HG03354 (cell line): ENCODE data around the gene SPG7.
"Not testable (repeated sequence)": the region's sequence is repeated elsewhere in the genome, so short reads cannot be mapped to it uniquely, and the experiment has no call there.

ENCODE experiments used
- ATAC-seq: cut with Tn5 transposase; IDR thresholded peaks from one replicate; pipeline ENCODE4 v1.9.1; 2021; ENCODE audit warnings: mild to moderate bottlenecking; ENCODE audit not compliant: unreplicated experiment, poor library complexity, severe bottlenecking

The SPG7 gene

DNA sequence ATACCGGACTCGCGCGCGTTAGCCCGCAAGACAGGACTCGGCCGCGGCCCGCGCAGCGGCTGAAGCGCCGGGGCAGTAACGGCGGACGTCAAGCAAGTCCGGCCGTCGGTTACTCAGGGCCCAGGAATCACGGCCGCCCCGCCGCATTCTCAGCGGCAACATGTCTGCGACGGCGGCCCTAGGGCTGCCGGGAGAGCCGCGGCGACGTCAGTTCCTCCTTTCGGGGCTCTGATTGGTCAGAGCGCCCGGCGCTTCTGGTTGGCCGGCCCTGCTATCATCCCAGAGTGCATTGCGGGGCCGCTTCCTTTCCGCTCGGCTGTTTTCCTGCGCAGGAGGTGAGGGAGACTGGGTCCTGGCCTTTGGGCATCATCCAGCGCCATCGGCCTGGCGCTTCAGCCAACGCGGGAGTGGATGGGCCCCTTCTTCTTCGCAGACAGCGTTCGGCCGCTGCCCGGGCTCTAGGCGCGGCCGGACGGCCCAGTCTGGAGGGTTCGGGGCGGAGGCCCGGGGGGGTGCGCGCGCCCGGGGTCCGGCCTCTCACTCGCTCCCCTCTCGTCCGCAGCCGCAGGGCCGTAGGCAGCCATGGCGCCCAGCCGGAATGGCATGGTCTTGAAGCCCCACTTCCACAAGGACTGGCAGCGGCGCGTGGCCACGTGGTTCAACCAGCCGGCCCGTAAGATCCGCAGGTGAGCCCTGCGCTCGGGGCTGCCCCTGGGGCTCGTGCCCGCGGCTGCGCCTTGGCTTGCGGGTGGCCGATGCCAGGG, 52.4 kb downstream of the SPG7 start, which contains the start of gene RPL13:
TSS of gene RPL13 (plus strand) at position 305 of the 764 bp plus-strand sequence. CDS start at position 583, 278 bp downstream.
- ATAC-seq = peak; percentile 89

GRCh38 chr16:89561142-89561883, 53.1 kb downstream of the SPG7 start:
- ATAC-seq = no peak

DNA sequence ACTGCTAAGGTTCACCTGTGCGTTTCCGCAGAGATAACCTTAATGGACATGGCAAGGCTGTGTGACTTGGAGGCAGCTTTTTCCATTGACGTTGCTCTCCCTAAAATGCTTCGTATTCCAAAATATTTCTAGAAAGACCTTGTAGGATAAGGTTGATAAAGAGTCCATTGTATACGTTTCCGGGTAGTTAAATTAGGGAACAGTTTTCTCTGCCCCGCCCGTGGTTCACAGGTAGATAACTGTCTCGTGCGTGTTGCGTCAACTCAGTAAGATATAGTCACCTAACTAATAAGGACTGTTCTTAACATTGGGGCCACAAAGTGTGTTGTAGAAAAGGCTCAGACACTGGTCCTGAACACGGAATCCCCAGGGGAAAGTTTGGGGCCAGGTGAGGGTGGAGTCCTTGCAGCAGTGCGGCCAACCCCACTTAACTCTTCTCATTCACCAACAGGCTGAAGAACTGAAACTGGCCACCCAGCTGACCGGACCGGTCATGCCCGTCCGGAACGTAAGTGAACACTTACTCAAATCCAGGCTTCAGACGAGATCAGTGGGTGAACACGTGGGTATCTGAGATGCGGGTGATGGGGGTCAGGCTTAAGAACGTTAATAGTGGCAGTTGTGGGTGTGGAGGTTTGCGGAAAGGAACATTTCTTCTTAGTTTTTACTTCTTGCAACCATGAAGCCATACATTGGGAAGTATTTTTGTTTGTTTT, 53.8 kb downstream of the SPG7 start:
- ATAC-seq = no peak

DNA sequence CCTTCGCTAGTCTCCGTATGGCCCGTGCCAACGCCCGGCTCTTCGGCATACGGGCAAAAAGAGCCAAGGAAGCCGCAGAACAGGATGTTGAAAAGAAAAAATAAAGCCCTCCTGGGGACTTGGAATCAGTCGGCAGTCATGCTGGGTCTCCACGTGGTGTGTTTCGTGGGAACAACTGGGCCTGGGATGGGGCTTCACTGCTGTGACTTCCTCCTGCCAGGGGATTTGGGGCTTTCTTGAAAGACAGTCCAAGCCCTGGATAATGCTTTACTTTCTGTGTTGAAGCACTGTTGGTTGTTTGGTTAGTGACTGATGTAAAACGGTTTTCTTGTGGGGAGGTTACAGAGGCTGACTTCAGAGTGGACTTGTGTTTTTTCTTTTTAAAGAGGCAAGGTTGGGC, 54.7 kb downstream of the SPG7 start:
- no peak for ATAC-seq

DNA sequence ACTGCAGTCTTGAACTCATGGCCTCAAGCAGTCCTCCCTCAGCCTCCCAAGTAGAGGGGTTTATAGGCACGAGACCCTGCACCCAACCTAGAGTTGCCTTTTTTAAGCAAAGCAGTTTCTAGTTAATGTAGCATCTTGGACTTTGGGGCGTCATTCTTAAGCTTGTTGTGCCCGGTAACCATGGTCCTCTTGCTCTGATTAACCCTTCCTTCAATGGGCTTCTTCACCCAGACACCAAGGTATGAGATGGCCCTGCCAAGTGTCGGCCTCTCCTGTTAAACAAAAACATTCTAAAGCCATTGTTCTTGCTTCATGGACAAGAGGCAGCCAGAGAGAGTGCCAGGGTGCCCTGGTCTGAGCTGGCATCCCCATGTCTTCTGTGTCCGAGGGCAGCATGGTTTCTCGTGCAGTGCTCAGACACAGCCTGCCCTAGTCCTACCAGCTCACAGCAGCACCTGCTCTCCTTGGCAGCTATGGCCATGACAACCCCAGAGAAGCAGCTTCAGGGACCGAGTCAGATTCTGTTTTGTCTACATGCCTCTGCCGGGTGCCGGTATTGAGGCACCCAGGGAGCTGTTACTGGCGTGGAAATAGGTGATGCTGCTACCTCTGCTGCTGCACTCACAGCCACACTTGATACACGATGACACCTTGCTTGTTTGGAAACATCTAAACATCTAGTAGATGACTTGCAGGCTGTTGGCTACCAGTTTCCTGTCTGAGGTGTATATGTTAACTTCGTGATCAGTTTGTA, 55.6 kb downstream of the SPG7 start:
- no peak for ATAC-seq

GRCh38 chr16:89564476-89565255, 56.5 kb downstream of the SPG7 start:
- ATAC-seq = no peak

DNA sequence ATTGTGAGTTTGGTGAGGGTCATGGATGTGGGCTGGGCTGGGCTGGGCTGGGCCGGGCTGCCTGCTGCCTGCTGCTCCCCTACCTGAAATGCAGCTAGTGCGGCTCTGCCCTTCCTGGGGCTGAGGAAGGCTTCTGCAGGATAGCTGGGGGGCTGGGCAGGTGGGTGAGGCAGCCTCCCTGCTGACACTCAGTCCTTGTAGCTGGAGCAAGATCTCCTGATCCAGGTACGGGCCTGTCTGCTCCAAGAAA, 57.0 kb downstream of the SPG7 start:
- ATAC-seq = no peak

DNA sequence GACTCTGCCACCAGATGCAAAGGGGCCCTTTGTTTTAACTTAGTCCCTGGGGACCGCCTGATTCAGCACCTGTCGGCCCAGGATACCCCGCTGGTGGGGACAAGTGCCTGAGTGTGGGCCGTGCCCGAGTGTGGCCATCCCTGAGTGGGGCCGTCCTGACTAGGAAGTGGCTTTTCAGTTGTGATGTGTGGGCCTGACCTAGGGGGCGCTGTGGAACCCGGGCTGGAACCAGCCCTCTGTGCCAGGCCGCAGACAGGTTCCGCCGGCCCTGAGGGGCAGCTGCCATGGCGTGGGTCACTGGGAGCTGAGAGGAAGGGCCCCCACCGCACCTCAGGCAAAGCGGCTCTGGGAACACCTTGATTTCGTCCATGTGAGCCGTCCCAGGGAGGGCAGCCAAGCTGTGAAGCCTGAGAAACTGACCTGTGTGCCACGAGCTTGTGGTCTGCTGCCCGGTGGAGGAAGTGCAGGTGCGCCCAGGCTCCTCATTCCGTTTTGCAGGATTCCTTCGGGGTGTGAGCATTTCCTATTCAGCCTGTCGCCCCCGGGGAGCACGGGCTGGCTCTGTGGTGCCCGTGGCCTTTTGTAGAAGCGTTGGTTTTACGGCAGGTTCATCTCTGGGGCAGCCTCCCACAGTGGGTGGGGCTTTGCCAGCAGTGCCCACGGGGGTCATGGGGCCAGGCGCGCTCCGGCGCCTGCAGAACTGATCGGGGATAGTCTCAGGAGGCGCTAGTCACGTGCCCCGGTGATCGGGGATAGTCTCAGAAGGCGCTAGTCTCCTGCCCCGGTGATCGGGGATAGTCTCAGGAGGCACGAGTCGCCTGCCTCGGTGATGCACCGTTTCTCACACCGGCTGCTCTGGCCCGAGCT, 57.5 kb downstream of the SPG7 start:
- ATAC-seq = no peak

DNA sequence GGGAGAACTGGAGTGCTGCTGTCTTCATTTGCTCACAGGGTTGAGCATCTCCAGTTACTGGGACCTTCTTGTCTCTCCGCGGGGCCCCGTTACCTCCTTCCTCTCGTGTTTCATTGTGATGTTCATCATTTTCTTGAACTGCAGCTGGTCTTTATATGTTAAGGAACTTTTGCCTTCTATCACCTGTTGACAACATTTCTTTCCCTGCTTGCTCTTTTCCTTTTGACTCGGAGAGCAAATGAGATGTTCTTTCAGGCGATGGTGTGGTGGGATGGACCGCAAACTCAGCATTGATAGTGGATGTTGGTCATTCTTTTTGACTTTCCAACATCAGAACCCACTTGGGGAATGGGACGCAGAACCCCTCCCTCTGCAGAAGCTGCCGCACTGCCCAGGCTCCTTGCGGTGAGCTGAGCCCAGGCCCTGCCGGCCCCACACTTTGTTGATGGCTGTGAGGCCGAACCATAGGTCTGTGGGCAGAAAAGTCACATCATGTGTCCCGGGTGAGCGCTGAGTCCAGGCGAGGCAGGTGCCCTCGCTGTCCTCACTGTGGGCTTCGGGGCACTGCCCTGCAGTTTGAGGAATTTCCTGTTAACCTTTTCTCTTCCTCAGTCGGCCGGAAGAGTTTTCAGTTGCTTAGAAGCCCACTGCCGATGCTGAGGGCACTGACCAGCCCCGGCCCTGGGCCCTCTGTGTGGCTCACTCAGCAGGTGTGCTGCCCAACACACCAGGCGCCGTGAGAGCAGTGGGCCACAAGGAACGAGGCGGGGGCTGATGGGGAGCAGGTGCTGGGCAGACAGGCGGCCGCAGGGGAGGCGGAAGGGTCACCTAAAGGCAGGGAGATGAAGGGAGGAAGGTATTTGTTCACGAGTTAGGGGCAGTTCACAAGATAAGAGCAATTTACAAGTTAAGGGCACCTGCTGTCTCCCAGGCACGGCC, 59.7 kb downstream of the SPG7 start:
- no peak for ATAC-seq

DNA sequence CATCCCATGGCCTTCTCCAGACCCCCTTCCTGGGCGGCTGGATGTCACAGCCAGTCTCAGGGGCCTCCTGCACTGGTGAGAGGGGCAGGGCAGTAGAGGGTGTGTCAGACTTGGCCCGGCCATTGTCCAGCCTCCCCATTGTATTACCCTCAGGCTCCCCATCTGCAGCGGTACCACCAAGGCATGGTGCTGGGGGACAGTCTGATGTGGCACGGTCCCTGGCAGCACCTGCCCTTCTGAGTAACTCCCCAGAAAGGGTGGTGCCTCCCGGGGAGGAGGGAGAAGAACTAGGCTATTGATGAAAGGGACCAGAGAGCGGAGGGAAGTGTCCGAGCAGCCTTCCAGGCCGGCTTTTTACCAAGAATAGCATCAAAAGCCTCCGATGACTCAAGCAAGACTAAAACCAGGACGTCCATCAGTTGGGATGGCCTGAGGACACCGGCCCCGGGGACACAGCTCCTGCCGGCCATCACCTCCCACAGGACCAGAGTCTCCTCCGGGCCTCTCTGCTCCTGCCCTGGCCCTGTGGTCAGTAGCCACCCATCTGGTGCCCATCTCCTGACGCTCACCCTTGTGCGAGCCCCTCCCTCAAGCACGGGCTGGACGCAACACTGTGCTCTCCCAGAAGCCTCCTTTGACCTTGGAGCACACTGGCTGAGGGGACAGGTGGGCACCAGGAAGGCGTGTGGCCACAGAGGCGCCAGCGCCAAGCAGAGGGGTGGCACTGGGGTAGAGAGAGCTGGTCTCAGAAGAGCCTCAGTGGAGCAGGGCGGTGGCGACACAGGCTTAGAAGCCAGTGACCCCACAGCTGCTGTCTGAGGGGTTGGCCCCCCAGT, 61.5 kb downstream of the SPG7 start:
- ATAC-seq = no peak

DNA sequence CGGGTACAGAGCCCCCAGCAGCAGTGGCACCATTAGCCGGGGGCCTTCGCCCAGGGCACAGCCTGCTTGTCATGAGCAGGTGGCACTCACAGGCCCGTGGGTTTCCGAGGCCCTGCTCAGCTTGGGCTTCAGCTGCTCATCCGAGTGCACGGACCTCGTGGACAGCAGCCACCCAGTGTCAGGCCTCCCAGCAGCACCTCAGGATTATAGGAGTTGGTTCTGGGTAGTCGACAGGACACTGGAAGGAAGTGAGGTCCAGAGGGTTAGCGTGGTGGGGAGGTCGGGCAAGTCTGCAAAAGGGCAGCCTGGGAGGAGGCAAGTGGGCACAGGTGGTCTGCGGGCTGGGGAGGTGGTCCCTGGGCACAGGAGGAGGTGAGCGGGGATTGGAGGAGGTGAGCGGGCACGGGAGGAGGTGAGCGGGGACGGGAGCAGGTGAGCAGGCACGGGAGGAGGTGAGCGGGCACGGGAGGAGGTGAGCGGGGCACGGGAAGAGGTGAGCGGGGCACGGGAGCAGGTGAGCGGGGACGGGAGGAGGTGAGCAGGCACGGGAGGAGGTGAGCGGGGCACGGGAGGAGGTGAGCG, 62.2 kb downstream of the SPG7 start:
- no peak for ATAC-seq

GRCh38 chr16:89570983-89571598, 62.9 kb downstream of the SPG7 start:
- ATAC-seq = not testable (repeated sequence)

- ATAC-seq = no peak
Observed at GRCh38 chr16:89571636-89572035, 63.4 kb downstream of the SPG7 start.

- peak; percentile 45 for ATAC-seq
Observed at GRCh38 chr16:89572073-89572484, 63.9 kb downstream of the SPG7 start.

- no peak for ATAC-seq
Observed at GRCh38 chr16:89572485-89573205, 64.4 kb downstream of the SPG7 start.
